Measurements from ENCODE around the gene ALDH1A1. TPM values are rescaled to one million over a fixed set of nuclear protein-coding genes. Genes with fewer than 3 reads are reported as not detected.

The ALDH1A1 gene
- total RNA-seq, 1 donor from 2014 or later = 0.14 TPM

DNA sequence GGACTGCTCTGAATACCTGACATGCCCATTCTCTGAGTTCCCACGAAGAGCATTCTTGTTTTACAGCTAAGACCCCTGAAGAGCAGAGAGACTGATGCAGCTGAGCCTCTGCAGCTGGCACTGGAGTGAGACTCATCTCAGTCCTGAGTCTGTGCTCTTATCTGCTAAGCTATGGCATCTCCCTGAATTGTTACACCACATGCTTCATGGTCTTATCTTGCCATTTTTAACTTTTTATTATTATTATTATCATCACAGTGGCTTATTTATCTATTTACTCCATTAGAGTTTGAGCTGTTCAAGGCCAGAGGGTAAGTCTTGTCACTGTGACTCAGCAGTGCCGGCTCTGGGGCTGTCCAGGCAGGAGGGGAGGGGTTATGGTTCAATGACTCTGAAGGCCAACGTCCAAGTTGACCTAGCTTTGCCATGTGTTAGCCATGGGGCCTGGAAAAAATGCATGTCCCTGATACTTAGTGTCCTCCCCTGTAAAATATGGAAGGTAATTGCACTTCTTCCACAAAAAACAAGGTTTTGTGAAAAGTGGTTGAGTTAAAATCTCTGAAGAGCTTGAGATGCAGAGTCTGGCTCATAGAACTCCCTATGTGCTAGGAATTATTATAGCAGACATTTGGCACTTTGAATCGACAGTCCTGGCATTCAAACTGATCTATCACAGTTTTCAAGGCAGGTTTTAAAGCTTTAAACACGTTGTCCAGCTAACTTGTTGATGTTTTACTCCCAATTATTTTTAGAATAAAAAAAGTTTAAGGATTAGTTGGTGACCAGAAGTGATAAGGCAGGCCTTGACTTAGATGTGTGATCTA, 94.6 kb downstream of the ALDH1A1 start:
- H3K27ac Mint-ChIP-seq (ENCODE audit: unreplicated experiment) = peak overlapping the region; percentile 67
- no peak for DNase-seq (ENCODE audit: low read depth, low spot score)
- H3K27me3 Mint-ChIP-seq (ENCODE audit: low read depth) = no peaks in the 10 kb centered on the region
- no peaks in the 10 kb centered on the region for H3K36me3 Mint-ChIP-seq (ENCODE audit: low read depth)
- H3K4me3 Mint-ChIP-seq = no peak overlapping the region
- no peaks in the 10 kb centered on the region for H3K9me3 Mint-ChIP-seq
- H3K4me1 Mint-ChIP-seq = peaks cover 24% of the 10 kb centered on the region
- TF ChIP-seq, protein P1, sequence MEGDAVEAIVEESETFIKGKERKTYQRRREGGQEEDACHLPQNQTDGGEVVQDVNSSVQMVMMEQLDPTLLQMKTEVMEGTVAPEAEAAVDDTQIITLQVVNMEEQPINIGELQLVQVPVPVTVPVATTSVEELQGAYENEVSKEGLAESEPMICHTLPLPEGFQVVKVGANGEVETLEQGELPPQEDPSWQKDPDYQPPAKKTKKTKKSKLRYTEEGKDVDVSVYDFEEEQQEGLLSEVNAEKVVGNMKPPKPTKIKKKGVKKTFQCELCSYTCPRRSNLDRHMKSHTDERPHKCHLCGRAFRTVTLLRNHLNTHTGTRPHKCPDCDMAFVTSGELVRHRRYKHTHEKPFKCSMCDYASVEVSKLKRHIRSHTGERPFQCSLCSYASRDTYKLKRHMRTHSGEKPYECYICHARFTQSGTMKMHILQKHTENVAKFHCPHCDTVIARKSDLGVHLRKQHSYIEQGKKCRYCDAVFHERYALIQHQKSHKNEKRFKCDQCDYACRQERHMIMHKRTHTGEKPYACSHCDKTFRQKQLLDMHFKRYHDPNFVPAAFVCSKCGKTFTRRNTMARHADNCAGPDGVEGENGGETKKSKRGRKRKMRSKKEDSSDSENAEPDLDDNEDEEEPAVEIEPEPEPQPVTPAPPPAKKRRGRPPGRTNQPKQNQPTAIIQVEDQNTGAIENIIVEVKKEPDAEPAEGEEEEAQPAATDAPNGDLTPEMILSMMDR (conservative IDR thresholded peaks at IDR 0.05) = no peak

DNA sequence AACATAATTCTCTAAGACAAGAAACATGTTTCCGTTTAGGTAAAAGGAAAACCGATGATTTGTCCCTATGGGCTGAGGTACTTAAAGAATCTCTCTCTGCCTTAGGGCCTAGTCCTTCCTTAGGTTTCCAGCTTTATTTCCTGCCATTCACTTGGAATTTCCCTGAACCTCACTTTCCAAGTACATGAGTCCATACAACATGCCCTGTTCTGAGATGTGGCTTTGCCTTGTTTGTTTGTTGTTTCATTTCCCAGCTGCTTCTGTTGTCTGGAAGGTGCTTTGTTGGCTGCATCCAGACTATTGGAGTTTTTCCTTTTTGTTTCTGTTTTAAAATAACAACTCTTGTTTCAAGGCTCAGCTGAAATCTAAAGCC, 95.2 kb downstream of the ALDH1A1 start:
- Mint-ChIP-seq H3K27ac (ENCODE audit: unreplicated experiment) (peak overlapping the region; percentile 67), H3K36me3 (ENCODE audit: low read depth) (no peaks in the 10 kb centered on the region), H3K4me3 (no peak overlapping the region), H3K9me3 (no peaks in the 10 kb centered on the region), H3K27me3 (ENCODE audit: low read depth) (no peaks in the 10 kb centered on the region), H3K4me1 (peaks cover 24% of the 10 kb centered on the region)
- TF ChIP-seq, protein P1 (conservative IDR thresholded peaks at IDR 0.05) = no peak
- no peak for DNase-seq (ENCODE audit: low read depth, low spot score)

DNA sequence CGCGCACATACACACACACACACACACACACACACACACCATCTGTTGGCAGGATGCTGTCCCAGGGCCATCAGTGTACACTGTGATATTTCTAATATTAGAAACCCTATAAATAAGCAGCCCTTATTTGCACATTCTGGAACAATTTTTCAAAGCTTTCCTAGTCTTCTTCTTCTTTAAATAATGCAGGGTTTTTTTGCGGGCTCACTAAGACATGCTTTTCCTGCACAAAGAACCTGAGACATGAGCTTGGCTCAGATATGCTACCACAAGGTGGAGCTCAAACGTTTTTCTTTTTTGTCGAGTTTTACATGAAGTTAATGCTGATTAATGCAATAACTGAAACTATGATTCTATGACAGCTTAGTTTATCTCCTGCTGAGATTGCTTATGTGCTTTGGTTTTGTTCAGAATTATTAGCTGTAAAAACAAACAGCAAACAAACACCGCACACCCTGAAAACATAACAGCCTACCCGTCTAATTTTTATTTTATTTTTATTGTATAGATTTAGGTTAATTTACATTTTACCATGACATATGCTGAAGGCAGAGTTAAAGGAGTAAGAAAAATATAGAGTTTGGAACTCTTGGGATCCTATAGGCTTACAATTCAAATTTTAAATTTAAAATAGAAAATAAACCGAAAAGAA, 95.8 kb downstream of the ALDH1A1 start:
- Mint-ChIP-seq H3K9me3 (no peaks in the 10 kb centered on the region), H3K4me3 (no peak overlapping the region), H3K4me1 (peaks cover 24% of the 10 kb centered on the region), H3K36me3 (ENCODE audit: low read depth) (no peaks in the 10 kb centered on the region), H3K27ac (ENCODE audit: unreplicated experiment) (no peak overlapping the region), H3K27me3 (ENCODE audit: low read depth) (no peaks in the 10 kb centered on the region)
- peak; percentile 12 for DNase-seq (ENCODE audit: low read depth, low spot score)
- TF ChIP-seq, protein P1 (conservative IDR thresholded peaks at IDR 0.05) = peak; percentile 76

DNA sequence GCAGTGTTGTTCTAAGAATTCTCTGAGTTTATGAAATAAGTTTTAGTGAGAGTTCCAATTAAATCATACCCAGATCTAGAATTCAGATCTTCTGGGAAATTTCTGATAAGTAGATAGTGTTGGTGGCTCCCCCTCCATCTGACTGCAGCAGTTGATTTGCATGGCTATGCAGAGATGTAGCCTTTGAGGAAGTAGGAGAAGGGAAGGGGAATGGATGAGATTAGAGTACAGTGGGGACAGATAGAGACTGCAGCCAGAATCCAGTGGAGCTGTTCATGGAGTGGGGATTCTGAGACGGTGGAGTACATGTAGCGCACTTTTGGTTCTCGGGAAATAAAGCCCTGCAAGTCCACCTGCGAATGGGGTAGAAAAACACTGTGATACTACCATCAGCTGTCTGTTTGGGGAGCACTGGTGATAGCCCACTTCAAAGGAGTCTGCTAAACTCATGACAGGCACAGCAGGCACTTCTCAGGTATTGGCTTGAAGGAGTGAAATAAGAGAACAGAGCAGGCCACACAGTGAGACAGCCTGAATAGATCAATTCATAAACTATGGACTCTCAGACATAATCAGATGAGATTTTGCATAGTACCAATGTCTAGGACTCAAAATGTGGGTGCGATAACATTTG, 96.8 kb downstream of the ALDH1A1 start:
- Mint-ChIP-seq H3K9me3 (no peaks in the 10 kb centered on the region), H3K27me3 (ENCODE audit: low read depth) (no peaks in the 10 kb centered on the region), H3K4me3 (no peak overlapping the region), H3K4me1 (peaks cover 24% of the 10 kb centered on the region), H3K27ac (ENCODE audit: unreplicated experiment) (no peak overlapping the region), H3K36me3 (ENCODE audit: low read depth) (peaks cover 3% of the 10 kb centered on the region)
- TF ChIP-seq, protein P1 (conservative IDR thresholded peaks at IDR 0.05) = no peak
- DNase-seq (ENCODE audit: low read depth, low spot score) = no peak

DNA sequence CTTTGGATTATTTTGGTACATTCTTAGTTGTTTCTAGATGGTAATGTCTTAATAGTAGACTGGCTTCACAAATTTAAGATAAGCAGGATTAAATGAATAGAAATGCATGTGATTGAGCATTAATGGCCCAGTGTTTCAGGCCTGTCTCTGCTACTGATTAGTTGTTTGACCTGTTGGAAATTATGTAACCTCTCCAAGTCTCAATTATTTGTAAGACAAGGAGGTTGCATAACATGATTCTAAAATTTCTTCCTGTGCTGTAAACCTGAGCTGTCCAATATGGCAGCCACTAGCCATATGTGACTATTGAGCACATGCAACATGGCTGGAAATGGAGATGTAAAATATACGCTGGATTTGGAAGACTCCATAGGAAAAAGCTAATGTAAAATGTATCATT, 97.5 kb downstream of the ALDH1A1 start:
- Mint-ChIP-seq H3K9me3 (no peaks in the 10 kb centered on the region), H3K27ac (ENCODE audit: unreplicated experiment) (no peak overlapping the region), H3K4me1 (peaks cover 24% of the 10 kb centered on the region), H3K27me3 (ENCODE audit: low read depth) (no peaks in the 10 kb centered on the region), H3K4me3 (no peak overlapping the region), H3K36me3 (ENCODE audit: low read depth) (peaks cover 3% of the 10 kb centered on the region)
- no peak for DNase-seq (ENCODE audit: low read depth, low spot score)
- TF ChIP-seq, protein P1 (conservative IDR thresholded peaks at IDR 0.05) = no peak

Other genes with a start within 250 kb of the ALDH1A1 start
- gene ANXA1, start 198.8 kb upstream of the ALDH1A1 start, total RNA-seq = 6.2 and 6.6 TPM in 2 replicates

Measured in neural crest cell (in vitro differentiated cells).